ENCODE data around the gene SPP1.

Gene SPP1

DNA sequence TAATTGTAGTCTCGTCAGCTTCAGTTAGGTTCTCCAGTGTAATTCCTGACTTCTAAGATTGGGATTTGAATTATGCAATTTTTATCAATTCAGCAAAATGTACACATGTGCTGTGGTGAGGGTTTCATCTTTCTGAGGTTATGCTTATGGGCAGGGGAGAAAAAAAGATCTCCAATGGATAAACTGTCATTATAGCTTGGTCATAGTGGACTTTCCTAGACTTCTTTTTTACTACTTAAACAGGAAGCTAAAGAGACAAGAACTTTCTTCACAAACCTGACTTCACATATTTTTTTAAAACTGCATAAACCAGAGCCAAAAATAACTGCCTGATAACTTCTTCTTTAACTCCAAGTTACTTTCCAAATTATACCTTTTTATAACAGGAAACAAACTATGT is 21.7 kb upstream of the SPP1 start:
- no peak for DNase-seq (ENCODE audit: low read depth in 4 of 4, low spot score in 1 of 4)

DNA sequence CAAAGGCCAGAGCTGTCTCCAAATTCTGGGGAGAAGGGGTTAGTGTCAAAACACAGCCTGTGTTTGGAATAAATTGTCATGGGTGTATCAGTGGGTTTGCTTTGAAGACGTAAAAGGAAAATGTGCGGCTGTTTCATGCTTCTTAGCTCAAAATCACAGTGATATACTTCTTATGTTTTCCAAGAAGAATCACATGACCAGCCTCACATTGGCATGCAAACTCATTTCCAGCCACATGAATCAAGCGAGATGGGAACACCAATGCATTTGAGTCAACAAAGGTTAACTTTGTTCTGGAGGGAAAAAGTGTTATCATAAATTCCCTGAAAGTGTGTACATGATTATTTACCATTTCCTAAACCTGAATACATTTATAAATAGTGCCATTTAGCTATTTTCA is 19.0 kb upstream of the SPP1 start:
- DNase-seq (ENCODE audit: low read depth in 4 of 4, low spot score in 1 of 4): no peak

DNA sequence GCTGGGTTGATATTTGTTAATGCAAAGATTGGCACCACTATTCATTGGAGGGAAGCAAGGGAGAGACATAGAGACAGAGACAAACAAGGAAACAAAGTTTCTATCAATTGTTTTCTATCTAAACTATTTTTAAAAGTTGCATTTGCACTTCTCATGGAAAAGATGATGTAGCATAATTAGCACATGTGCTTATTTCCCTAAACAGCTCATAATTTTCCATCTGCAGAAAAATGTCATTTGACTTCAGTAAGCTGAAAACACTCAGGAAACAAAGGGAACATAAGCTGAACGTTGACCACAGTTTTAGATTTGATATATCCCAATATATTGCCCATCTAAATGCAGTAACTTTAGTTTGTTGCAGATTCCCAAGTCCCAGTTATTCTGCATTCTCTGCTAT is 18.5 kb upstream of the SPP1 start:
- no peak for DNase-seq (ENCODE audit: low read depth in 4 of 4, low spot score in 1 of 4)

DNA sequence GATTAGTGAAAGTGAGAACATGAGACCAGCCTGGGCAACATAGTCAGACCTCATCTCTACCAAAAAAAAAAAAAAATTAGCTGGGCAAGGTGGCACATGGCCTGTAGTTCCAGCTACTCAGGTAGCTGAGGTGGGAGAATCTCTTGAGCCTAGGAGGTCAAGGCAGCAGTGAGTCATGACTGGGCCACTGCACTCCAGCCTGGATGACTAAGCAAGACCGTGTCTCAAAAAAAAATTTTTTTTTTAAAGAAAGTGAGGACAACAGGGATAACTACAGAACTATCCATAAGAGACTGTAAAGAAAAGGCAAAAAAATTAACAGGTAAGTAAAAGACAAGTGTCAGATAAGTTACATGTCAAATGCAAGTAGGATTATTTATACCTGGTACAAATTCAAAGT is 13.5 kb upstream of the SPP1 start:
- no peak for DNase-seq (ENCODE audit: low read depth in 4 of 4, low spot score in 1 of 4)

- no peak for DNase-seq (ENCODE audit: low read depth in 4 of 4, low spot score in 1 of 4)
Observed at GRCh38 chr4:87962398-87963146, 12.9 kb upstream of the SPP1 start.

GRCh38 chr4:87965501-87965975 is 10.0 kb upstream of the SPP1 start:
- DNase-seq (ENCODE audit: low read depth in 4 of 4, low spot score in 1 of 4): no peak

DNA sequence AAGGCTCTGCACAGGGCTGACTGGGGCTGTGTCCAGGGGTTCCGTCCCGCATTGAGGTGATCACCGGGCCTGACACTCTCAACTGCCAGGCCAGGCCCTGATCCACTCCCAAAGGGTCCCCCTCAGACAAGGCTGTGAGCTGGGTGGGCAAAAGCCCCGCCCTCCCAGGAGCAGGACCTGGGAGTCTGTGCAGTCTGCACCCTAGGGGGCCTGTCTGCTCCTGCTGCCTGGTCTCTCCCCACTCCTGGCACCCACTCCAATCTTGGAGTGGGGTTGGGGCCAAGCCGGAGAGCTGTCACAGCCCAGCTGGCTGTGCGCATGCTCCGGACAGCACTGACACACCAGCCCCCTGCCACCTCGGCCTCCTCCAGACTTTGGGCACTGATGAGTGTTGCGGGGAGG is 9.4 kb upstream of the SPP1 start:
- DNase-seq (ENCODE audit: low read depth in 4 of 4, low spot score in 1 of 4): no peak

- no peak for DNase-seq (ENCODE audit: low read depth in 4 of 4, low spot score in 1 of 4)
Observed at GRCh38 chr4:87967193-87967592, 8.3 kb upstream of the SPP1 start.

DNA sequence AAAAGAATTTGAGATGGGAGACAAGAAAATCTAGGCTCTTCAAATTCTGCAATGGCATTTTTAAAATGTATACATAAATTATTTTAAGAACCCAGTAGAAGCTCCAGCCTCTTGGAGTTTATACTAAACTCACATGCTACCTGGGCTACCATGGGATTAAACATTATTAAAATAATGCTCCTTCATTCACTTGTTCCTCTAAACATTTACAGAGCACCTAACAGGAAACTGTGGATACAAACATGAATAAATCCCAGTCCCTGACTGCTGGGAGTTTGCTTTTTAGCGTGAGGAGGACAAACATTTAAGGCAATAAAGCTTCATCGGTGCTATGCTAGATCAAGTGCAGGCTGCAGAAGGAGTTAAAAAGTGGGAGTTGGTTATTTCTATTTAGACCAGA is 5.4 kb upstream of the SPP1 start:
- DNase-seq (ENCODE audit: low read depth in 4 of 4, low spot score in 1 of 4): no peak

GRCh38 chr4:87971866-87972265 is 3.6 kb upstream of the SPP1 start:
- no peak for DNase-seq (ENCODE audit: low read depth in 4 of 4, low spot score in 1 of 4)

GRCh38 chr4:87973283-87974169 is 2.0 kb upstream of the SPP1 start:
- peak in 1 of 4 experiments; percentile 24 for DNase-seq (ENCODE audit: low read depth in 4 of 4, low spot score in 1 of 4)

DNA sequence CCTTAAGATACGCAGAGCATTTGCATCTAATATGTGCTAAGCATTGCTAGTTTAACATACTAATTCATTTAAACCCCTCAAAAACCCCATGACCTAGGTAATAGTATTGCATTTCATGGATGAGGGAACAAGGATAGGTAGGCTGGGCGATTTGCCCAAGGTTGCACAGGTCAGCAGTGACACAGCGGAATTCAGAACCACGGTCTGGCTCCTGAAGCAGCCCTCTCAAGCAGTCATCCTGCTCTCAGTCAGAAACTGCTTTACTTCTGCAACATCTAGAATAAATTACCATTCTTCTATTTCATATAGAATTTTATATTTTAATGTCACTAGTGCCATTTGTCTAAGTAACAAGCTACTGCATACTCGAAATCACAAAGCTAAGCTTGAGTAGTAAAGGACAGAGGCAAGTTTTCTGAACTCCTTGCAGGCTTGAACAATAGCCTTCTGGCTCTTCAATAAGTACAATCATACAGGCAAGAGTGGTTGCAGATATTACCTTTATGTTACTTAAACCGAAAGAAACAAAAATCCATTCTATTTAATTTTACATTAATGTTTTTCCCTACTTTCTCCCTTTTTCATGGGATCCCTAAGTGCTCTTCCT is 555 bp upstream of the SPP1 start:
- DNase-seq (ENCODE audit: low read depth in 4 of 4, low spot score in 1 of 4): no peak

DNA sequence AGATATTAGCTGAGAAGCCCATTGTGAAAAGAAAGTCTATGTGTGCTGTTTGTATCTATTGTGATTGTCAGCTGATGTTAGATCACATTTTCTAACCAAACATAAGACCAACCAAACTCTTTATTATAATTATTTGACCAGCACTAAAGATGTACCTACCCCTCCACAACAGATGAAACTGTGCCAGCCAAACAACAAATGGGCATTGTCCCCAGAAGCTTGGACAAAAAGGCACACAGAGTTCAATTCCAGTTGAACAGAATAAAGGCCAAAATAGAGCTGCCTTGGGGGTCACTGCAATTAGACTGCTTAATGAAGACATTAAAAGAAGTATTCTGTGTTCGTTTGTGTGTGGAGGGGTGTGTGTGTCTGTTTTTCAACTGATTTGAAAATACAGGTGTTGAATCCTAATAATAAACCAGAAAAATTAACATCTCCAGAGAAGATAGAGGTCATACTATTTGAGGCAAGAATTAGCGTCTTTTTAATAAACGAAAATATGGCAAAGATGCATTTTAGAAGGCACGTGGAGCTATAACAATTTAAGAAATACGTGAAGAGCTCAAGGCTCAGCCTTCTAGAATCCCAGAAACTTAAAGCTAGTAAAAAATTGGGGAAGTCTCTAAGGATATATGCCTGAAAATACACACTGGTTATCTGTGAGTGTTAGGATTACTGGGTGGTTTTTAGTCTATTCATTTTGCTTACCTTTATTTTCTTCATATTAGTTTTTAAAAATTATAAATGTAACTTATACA is 2.2 kb downstream of the SPP1 start:
- no peak for DNase-seq (ENCODE audit: low read depth in 4 of 4, low spot score in 1 of 4)

GRCh38 chr4:87978681-87979080 is 3.2 kb downstream of the SPP1 start:
- no peak for DNase-seq (ENCODE audit: low read depth in 4 of 4, low spot score in 1 of 4)

DNA sequence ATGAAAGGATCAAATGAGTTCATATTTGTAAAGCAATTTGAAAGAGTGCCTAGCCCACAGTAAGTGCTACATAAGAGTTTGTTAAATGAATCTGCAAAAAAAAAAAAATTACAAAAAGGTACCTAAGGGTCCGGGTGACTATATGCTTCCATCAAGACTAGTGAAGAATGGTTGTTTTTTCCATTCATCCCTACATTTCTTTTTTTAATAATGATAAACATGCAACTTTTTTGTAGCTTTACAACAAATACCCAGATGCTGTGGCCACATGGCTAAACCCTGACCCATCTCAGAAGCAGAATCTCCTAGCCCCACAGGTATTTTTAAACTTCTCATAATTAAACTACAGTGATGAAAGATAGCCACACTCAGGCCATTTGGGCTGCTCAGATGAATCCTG is 4.3 kb downstream of the SPP1 start:
- DNase-seq (ENCODE audit: low read depth in 4 of 4, low spot score in 1 of 4): no peak

DNA sequence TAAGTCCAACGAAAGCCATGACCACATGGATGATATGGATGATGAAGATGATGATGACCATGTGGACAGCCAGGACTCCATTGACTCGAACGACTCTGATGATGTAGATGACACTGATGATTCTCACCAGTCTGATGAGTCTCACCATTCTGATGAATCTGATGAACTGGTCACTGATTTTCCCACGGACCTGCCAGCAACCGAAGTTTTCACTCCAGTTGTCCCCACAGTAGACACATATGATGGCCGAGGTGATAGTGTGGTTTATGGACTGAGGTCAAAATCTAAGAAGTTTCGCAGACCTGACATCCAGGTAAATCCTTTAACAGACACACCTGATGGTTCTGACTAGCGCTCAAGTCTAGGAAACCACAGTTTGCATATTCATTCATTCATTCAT is 6.0 kb downstream of the SPP1 start:
- DNase-seq (ENCODE audit: low read depth in 4 of 4, low spot score in 1 of 4): no peak

- no peak for DNase-seq (ENCODE audit: low read depth in 4 of 4, low spot score in 1 of 4)
Observed at GRCh38 chr4:87982036-87982435, 6.5 kb downstream of the SPP1 start.

- DNase-seq (ENCODE audit: low read depth in 4 of 4, low spot score in 1 of 4): no peak
Observed at GRCh38 chr4:87982446-87983010, 7.0 kb downstream of the SPP1 start.

- no peak for DNase-seq (ENCODE audit: low read depth in 4 of 4, low spot score in 1 of 4)
Observed at GRCh38 chr4:87983996-87984395, 8.5 kb downstream of the SPP1 start.

DNA sequence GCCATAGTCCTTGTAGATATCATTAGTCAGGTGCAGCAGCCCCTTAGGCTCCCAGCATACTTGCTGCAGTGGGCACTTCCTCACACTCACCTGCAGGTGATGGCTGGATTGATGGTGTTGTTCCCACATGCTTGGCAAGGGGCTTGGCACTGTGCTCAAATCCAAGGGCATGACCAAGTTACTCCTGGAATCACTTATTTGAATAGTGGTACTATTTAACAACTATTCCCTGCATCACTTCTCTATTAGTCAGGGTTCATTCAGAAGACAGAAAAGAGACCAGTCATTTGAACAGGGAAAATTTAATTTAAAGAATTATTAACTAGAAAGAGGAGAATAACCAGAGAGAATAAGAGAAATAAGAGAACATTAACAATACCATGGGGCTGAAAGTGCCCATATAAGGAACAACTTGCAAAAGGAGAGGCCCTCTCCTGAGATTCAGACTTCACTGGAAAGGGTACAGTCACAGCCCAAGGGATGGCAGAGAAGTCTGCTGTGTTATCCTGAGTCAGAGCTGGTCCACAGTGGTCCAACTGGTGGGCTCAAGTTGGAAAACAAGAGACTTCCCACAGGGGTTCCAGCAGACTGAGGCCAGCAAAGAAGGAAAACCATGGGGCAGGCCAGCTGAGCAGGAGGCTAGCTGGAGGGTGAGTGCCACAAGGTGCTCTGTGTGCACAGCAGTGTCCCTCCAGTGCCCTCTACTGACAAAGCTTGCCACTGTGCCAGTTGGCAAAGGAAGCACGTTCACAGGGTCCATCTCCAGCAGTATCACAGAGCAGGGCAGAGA is 9.8 kb downstream of the SPP1 start:
- peak in 2 of 4 experiments; percentile 13 to 21 for DNase-seq (ENCODE audit: low read depth in 4 of 4, low spot score in 1 of 4)
